PFSK-1 (cell line): Measurements from ENCODE around the gene PLEKHA6.

Source experiments
- FOXP2 ChIP-seq: optimal IDR thresholded peaks from 2 replicates; pipeline ENCODE3; 2011; ENCODE audit warnings: borderline replicate concordance, control low read depth, inconsistent platforms; ENCODE audit not compliant: insufficient read depth; ENCODE audit errors: extremely low read length, extremely low read depth
- POLR2AphosphoS5 ChIP-seq: IDR thresholded peaks from 2 replicates; pipeline ENCODE4 v1.6.1; 2012; ENCODE audit warnings: low read depth, mild to moderate bottlenecking, control low read depth, low read length, moderate library complexity
- SIN3A ChIP-seq: IDR thresholded peaks from 2 replicates; pipeline ENCODE4 v1.6.1; 2012; ENCODE audit warnings: mild to moderate bottlenecking, low read length, moderate library complexity, borderline replicate concordance; ENCODE audit not compliant: insufficient read depth
- TAF1 ChIP-seq: IDR thresholded peaks from 2 replicates; pipeline ENCODE4 v1.6.1; 2012; ENCODE audit warnings: low read length, control low read depth, borderline replicate concordance; ENCODE audit not compliant: insufficient read depth
- TF ChIP-seq, protein P1 (sequence below), 2 experiments: IDR thresholded peaks; 2 replicates each; pipeline versions ENCODE4 v1.6.1 to v1.8.0; 2011 to 2012; ENCODE audit warnings: low read depth in 2 of 2, low read length in 2 of 2, control low read depth in 1 of 2, inconsistent platforms in 1 of 2, mild to moderate bottlenecking in 1 of 2, moderate library complexity in 1 of 2; ENCODE audit not compliant: insufficient read depth in 1 of 2

The PLEKHA6 gene

DNA sequence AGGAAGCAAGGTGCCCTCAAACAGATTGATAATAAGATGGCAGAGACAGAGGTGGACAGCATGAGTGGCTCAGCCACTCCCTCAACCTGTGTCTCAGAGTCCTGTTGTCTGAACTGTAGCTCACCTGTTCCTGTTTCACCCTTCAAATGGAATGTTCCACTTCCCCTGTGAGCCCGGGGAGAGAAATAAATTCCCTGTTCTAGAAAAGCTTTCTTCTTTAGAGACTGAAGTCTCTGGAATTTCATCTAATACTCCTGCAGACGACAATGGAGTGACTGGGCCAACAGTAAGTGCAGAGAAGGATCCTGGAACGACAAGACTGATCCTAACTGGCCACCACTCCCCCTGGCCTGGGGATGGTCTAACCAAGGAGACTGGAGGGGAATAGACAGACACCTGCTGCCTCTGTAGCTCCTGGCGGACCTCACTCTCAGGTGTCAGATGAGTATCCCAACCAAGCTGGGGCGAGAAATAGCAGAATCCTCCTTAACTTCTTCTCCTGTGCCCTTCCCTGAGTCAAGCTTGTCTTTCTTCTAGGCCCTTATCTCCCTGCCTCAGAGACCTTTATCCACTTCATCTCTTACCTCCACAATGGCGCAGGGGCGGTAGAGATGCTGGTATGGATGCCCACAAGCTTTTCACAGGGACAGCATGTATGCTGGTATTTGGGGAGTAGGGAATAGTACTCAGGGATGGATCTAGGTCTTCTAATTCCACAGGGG is 45.4 kb downstream of the PLEKHA6 start:
- no peak for TF ChIP-seq FOXP2
- TF ChIP-seq SIN3A = no peak
- no peak for TF ChIP-seq POLR2AphosphoS5
- TF ChIP-seq, protein P1, sequence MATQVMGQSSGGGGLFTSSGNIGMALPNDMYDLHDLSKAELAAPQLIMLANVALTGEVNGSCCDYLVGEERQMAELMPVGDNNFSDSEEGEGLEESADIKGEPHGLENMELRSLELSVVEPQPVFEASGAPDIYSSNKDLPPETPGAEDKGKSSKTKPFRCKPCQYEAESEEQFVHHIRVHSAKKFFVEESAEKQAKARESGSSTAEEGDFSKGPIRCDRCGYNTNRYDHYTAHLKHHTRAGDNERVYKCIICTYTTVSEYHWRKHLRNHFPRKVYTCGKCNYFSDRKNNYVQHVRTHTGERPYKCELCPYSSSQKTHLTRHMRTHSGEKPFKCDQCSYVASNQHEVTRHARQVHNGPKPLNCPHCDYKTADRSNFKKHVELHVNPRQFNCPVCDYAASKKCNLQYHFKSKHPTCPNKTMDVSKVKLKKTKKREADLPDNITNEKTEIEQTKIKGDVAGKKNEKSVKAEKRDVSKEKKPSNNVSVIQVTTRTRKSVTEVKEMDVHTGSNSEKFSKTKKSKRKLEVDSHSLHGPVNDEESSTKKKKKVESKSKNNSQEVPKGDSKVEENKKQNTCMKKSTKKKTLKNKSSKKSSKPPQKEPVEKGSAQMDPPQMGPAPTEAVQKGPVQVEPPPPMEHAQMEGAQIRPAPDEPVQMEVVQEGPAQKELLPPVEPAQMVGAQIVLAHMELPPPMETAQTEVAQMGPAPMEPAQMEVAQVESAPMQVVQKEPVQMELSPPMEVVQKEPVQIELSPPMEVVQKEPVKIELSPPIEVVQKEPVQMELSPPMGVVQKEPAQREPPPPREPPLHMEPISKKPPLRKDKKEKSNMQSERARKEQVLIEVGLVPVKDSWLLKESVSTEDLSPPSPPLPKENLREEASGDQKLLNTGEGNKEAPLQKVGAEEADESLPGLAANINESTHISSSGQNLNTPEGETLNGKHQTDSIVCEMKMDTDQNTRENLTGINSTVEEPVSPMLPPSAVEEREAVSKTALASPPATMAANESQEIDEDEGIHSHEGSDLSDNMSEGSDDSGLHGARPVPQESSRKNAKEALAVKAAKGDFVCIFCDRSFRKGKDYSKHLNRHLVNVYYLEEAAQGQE (IDR thresholded peaks at IDR 0.05; ENCODE audit: insufficient read depth in 1 of 2, low read depth in 2 of 2, low read length in 2 of 2) = no peak
- no peak for TF ChIP-seq TAF1

DNA sequence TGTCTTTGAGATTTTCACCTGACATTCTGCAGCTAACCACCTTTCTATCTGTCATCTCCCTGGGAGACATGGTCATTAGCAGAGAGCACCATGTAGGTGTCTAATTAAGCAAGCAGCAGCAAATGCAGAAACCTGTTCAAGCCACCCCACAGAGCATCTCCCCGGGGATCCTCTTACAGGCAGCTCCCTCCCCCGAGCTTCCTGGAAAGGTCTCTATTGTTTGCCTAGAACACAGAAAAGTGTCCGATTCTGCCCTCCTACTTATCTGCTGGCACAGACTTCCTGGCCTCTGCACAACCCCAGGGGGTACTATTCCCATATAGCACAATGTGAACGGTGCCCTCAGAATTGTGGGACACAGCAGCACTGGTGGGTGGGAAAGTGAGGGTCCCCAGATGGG is 46.1 kb downstream of the PLEKHA6 start:
- no peak for TF ChIP-seq SIN3A
- TF ChIP-seq, protein P1 (IDR thresholded peaks at IDR 0.05; ENCODE audit: insufficient read depth in 1 of 2, low read depth in 2 of 2, low read length in 2 of 2) = no peak
- no peak for TF ChIP-seq POLR2AphosphoS5
- no peak for TF ChIP-seq FOXP2
- no peak for TF ChIP-seq TAF1

DNA sequence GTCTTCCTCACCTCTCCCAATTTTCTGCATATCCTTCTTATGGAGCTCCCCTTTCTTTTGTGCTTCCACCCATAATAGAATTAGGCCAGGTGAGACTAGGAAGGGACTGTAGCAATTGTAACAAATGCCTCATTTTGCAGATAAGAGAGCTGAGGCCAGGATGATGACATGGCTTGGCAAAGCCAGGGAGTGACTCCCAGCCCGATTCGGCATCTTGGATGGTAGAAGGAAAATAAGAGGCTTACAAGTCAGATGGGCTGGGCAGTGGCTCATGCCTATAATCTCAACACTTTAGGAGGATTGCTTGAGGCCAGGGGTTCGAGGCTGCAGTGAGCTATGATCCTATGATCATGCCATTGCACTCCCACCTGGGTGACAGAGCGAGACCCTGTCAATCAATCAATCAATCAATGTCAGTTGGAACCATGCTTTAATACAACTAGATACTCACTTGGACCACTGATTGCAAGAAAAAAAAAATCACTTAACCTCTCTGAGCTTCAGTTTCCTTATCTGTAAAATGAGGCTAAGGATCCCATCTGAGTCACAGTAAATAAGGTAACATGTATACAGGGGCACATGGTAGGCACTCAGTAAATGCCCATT is 51.6 kb downstream of the PLEKHA6 start:
- TF ChIP-seq, protein P1 (IDR thresholded peaks at IDR 0.05; ENCODE audit: insufficient read depth in 1 of 2, low read depth in 2 of 2, low read length in 2 of 2) = no peak
- TF ChIP-seq POLR2AphosphoS5 (no peak), FOXP2 (no peak), TAF1 (no peak), SIN3A (no peak)

DNA sequence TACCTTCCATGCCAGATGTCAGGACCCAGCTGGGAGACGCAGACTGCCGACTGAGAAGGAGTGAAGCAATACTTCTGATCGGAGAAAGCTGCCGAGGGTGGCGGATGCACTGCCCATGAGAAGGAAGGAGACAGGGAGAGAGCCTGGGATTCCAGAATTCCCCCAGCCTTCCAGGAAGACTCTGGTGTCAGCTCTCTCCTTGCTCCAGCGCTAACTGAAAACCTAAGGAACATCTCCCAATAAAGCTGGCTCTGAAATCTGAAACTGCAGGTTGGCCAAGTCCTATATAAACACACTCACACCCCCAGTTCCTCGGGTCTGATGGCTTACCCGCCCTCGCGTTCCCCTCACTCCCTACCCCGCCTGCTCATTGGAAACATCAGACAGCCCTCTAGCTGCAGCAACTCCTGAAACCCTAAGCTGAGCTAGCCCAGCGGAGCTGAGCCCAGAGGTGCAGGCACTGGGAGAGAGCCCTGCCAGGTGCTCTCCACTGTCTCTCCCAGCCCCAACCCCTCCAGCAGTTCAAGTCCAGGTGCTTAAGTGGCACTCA is 52.3 kb downstream of the PLEKHA6 start:
- TF ChIP-seq POLR2AphosphoS5 (no peak), SIN3A (no peak), TAF1 (no peak), FOXP2 (no peak)
- TF ChIP-seq, protein P1 (IDR thresholded peaks at IDR 0.05; ENCODE audit: insufficient read depth in 1 of 2, low read depth in 2 of 2, low read length in 2 of 2) = no peak
